HG03045 (cell line): ENCODE results near the gene WRNIP1.
"Not testable (repeated sequence)": the region's sequence is repeated elsewhere in the genome, so short reads cannot be mapped to it uniquely, and the experiment has no call there.

Experiments
- ATAC-seq: cut with Tn5 transposase; IDR thresholded peaks from one replicate; pipeline ENCODE4 v1.9.1; 2021; ENCODE audit warnings: mild to moderate bottlenecking, moderate library complexity; ENCODE audit not compliant: unreplicated experiment

WRNIP1 gene

DNA sequence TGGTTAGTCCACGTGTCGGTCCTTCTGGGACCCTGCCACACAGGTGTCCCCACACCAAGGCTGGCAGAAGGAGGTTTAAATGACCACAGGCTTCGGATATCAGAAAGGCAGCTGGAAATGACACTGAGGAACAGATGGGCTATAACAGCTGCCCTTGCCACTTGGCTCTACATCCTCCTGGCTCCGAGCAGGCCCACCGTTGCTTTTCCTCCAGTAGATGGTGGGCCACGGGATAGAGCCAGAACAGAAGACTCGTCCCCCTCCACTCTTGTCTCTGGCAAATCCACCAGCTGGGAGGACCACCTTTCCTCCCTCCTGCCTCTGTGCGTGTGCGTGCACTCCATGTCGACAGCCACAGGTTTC is 17.6 kb downstream of the WRNIP1 start:
- ATAC-seq, result no peak

GRCh38 chr6:2783188-2783963 is 18.2 kb downstream of the WRNIP1 start:
- ATAC-seq, result no peak

DNA sequence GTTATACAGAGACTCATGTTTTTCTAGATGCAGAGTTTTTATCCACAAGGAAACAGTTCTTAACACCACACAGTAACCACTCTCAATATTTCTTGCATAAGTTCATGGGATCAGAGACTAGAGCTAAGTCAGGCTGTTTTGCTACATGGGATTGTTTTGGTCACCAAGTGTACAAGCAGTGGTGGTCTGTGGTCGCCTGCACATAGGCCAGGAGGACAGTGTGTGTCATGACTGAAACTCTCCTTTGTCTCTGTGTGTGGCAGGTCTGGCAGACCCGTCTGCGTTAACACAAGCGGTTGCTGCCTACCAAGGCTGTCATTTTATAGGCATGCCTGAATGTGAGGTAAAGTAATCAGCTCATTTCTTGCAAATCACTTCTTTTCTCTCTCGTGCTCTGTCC is 18.9 kb downstream of the WRNIP1 start:
- ATAC-seq, result no peak

DNA sequence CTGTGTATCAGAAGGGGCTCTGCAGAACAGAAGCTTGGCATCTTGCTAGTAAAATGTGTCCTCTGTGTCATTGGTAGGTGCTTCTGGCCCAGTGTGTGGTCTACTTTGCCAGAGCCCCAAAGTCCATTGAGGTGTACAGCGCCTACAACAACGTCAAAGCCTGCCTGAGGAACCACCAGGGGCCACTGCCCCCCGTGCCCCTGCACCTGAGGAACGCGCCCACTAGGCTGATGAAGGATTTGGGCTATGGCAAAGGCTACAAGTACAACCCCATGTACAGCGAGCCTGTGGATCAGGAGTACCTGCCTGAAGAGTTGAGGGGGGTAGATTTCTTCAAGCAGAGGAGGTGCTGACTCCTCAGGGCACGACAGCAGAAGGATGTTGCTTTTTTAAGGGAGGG is 19.7 kb downstream of the WRNIP1 start:
- no peak for ATAC-seq

DNA sequence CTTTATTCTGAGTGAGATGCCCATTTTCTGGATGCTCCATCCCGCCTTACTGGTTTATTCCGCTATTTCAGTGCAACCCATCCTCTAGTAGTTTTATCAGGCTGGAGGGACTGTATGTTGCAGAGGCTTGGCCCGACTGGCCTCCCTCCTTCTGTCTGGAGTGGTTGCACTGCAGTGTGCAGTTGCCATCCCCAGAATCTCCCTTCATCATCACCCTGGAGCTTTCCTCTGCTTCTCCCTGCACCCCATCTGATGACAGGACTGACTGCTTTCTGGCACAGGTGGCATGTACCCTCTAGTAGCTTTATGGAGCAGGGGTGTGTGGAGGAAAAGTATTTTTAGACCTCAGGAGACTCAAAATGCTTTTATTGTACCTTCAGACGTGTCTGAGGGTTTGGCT is 21.1 kb downstream of the WRNIP1 start:
- no peak for ATAC-seq

GRCh38 chr6:2790588-2791449 is 25.6 kb downstream of the WRNIP1 start:
- no peak for ATAC-seq

DNA sequence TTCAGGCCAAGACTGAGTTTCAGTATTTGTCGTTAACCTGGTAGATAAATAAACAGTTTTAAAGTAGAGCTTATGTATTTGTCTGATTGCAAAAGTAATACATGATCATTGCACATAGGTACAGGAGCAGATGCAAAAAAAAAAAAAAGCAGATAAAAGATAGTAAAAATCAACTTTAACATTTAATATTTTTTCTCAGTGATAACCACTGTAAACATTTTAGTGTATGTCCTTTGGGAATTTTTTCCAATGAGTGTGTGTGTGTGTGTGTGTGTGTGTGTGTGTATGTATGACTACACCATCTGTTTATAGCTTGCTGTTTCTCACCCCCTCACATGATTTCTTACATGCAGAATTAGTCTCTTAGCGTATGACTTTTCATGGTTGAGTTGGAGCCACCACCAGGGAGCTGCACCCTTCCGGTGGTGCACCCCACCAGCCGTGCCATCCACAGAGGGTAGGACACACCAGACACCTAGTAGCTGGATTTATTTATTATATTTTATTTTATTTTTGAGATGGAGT is 26.3 kb downstream of the WRNIP1 start:
- no peak for ATAC-seq

GRCh38 chr6:2792330-2793110 is 27.3 kb downstream of the WRNIP1 start:
- ATAC-seq, result no peak

- ATAC-seq, result no peak
Observed at GRCh38 chr6:2793534-2794151, 28.4 kb downstream of the WRNIP1 start.

- no peak for ATAC-seq
Observed at GRCh38 chr6:2794171-2794730, 29.1 kb downstream of the WRNIP1 start.

GRCh38 chr6:2795162-2795561 is 30.0 kb downstream of the WRNIP1 start:
- ATAC-seq, result no peak

DNA sequence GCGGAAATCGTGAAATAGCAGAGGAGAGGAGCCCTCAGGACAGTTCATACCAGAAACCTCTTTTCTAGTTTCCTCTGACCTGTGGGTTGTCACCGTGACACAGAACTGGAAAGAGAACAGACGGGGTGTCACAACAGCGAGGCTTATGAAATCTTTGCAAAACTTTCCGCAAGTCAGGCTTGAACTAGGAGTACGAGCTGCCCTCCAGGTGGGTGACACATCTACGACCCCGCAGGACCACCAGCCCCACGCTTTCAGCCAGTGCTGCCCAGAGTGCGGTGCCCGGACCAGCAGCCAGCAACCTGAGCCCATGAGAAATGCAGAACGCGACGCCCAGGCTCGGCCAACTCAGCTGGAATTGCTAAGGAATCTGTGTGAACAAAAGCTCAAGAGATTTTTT is 30.8 kb downstream of the WRNIP1 start:
- no peak for ATAC-seq

- no peak for ATAC-seq
Observed at GRCh38 chr6:2796861-2797260, 31.7 kb downstream of the WRNIP1 start.

- ATAC-seq, result no peak
Observed at GRCh38 chr6:2797564-2798031, 32.4 kb downstream of the WRNIP1 start.

DNA sequence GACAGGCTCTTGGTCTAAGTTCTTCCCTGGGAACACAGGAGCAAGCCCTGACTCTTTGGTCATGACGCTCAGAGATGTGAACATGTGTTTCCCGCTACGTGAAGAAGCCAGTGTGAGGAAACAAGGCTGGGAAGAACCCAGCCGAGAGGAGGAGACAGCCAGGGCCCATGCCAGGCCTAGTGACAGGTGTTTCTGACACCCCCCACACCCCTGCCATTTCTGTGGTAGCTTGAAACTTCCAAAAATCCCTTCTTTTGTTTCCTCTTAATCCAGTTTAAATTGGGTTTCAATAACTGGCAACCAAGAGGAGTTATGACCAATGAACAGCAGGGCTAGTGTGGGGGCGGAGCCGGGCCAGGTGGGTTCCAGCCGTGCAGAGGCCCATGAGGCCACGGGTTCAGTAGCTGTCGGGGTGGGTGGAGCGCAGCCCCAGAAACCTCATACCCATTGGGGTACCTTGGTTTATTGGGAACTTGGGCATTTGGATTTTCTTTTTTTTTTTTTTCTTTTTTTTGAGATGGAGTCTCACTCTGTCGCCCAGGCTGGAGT is 33.5 kb downstream of the WRNIP1 start:
- ATAC-seq, result no peak

DNA sequence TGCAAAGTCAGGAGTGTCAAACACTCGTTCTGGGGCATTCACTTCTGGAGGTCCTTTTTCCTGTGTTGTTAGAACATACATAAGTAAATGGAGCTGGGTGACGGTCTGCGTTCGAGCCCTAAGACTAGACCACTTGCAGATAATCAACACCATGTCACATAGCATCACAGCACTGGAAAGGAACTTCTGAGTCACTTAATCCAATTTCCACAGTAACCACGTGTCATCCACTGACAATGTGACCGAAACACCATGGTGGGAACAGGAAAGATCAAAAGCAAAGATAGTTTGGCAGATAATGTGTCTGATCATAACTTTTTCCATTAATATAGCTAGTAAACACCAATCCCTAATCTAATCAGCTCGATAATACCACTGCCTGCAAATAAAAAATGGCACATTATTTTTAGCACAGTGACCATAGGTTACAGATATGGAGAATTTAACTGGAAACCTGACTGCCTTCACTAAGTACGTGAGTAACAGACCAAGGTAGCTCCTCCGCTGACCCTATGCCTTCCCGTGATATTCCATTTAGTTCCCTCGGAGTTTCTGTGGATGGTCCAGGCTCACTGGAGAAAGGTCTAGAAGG is 34.8 kb downstream of the WRNIP1 start:
- no peak for ATAC-seq

DNA sequence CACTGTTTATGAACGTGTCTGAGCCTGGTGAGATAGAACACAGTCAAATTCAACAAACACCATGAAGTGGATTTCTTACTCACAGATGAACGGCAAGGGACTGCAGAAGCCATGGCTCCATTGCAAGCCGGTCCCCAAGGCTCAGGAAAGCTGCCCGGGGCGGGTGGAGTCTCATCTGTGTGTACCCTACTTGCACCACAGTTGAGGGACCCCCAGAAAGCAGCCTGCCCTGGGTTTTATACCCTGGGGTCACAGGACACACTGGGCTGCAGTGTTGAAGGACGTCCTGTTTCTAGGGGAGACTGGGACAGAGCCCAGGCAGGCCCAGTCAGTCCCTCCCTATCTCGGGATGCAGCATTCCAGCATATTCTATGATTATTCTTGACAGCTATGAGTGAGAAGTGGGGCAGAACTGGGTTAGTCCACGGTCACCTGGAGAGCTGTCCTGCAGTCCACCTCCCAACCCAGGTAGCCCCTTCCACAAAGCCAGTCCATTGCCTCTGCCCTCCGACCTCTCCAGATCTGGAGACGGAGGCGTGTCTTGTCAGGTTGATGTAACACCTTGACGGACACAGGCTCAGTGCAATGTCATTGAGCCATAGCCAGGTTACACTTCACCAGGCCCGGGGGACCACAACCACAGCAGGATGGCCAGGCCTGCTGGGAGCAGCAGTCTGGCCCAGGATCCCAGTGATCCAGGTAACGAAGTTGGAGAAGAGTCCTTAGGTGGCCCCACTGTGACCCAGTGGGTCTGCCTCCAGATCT is 35.5 kb downstream of the WRNIP1 start:
- no peak for ATAC-seq

GRCh38 chr6:2801687-2802086 is 36.5 kb downstream of the WRNIP1 start:
- not testable (repeated sequence) for ATAC-seq

GRCh38 chr6:2802521-2803060 is 37.4 kb downstream of the WRNIP1 start:
- ATAC-seq, result no peak
